ENCODE results near the gene NEK1. TPM values are rescaled to one million over a fixed set of nuclear protein-coding genes. Genes with fewer than 3 reads are reported as not detected.

NEK1 gene
- total RNA-seq, 1 experiment from 2014 or later: 12.3 TPM

DNA sequence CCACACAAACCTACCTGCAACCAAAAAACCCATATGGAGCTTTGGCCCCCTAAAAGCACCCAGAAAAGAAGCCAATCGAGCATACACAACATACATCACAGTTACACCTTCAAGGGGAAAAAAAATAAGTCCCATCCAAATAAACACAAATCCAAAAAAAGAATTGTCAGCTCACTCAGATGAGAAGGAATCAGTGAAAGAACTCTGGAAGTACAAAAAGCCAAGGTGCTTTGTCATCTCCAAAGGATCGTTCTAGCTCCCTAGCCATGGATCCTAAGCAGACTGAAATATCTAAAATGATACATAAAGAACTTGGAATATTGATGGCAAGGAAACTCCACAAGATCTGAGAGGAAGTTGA lies 119.2 kb downstream of the NEK1 start:
- H2BK5ac ChIP-seq (ENCODE audit: insufficient read length, low read length): no peak overlapping the region
- H4K20me1 ChIP-seq (ENCODE audit: control insufficient read depth, insufficient read depth, insufficient read length): no peaks in the 10 kb centered on the region
- H4K8ac ChIP-seq (replicated peaks; ENCODE audit: insufficient read length, low read depth, low read length): no peak overlapping the region
- no peaks in the 10 kb centered on the region for H3K79me2 ChIP-seq (ENCODE audit: insufficient read depth, low read length)
- no peak overlapping the region for H3K4ac ChIP-seq (ENCODE audit: low read depth, low read length)
- no peak overlapping the region for H2BK120ac ChIP-seq (ENCODE audit: low read depth, low read length, poor library complexity, severe bottlenecking)
- H3K14ac ChIP-seq (ENCODE audit: insufficient read depth, low read length): no peak overlapping the region
- no peak overlapping the region for H4K5ac ChIP-seq (ENCODE audit: insufficient read length, low read depth, low read length)
- H3K4me2 ChIP-seq (ENCODE audit: insufficient read depth, insufficient read length, low read length): no peak overlapping the region
- no peak overlapping the region for H3K56ac ChIP-seq (ENCODE audit: insufficient read length, low read depth, low read length)
- no peak overlapping the region for H3K27ac ChIP-seq (ENCODE audit: insufficient read length, low read depth, low read length)
- no peak overlapping the region for H3K4me3 Mint-ChIP-seq
- H2AK5ac ChIP-seq (ENCODE audit: insufficient read length, low read length): no peak overlapping the region
- no peak overlapping the region for H2BK20ac ChIP-seq (ENCODE audit: low read depth, low read length, poor library complexity, severe bottlenecking)
- no peak overlapping the region for H3K27ac Mint-ChIP-seq
- H3K23me2 ChIP-seq (ENCODE audit: insufficient read length, low read depth, low read length, poor library complexity, severe bottlenecking): no peaks in the 10 kb centered on the region
- H3K18ac ChIP-seq (ENCODE audit: insufficient read length, low read depth, low read length): no peak overlapping the region
- peaks cover 12 to 22% (median 16%) of the 10 kb centered on the region in 3 experiments for H3K36me3 Mint-ChIP-seq (ENCODE audit: insufficient read depth in 1 of 3, low read depth in 3 of 3)
- H2AFZ ChIP-seq (ENCODE audit: low read length): no peak overlapping the region
- H3K4me1 Mint-ChIP-seq: no peaks in the 10 kb centered on the region
- no peaks in the 10 kb centered on the region for H3K79me1 ChIP-seq (ENCODE audit: insufficient read depth, low read depth, low read length, poor library complexity, severe bottlenecking)
- H3K23ac ChIP-seq (ENCODE audit: insufficient read length, low read depth, low read length): no peak overlapping the region
- no peak for DNase-seq
- TF ChIP-seq, protein P1, sequence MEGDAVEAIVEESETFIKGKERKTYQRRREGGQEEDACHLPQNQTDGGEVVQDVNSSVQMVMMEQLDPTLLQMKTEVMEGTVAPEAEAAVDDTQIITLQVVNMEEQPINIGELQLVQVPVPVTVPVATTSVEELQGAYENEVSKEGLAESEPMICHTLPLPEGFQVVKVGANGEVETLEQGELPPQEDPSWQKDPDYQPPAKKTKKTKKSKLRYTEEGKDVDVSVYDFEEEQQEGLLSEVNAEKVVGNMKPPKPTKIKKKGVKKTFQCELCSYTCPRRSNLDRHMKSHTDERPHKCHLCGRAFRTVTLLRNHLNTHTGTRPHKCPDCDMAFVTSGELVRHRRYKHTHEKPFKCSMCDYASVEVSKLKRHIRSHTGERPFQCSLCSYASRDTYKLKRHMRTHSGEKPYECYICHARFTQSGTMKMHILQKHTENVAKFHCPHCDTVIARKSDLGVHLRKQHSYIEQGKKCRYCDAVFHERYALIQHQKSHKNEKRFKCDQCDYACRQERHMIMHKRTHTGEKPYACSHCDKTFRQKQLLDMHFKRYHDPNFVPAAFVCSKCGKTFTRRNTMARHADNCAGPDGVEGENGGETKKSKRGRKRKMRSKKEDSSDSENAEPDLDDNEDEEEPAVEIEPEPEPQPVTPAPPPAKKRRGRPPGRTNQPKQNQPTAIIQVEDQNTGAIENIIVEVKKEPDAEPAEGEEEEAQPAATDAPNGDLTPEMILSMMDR (conservative IDR thresholded peaks at IDR 0.05): no peak
- no peaks in the 10 kb centered on the region for H3K27me3 Mint-ChIP-seq (ENCODE audit: low read depth)
- peaks cover 0 to 14% of the 10 kb centered on the region in 2 experiments; a peak in 3 of 5 replicates for H3K9me3 Mint-ChIP-seq
- no peak overlapping the region for H2BK12ac ChIP-seq (ENCODE audit: insufficient read length, low read depth, low read length)
- H4K91ac ChIP-seq (ENCODE audit: insufficient read length, low read depth, low read length): no peak overlapping the region
- H3K27me3 ChIP-seq (ENCODE audit: insufficient read depth, low read length): no peaks in the 10 kb centered on the region
- no peak overlapping the region for H2BK15ac ChIP-seq (ENCODE audit: low read depth, low read length)
- no peaks in the 10 kb centered on the region for H3K4me1 ChIP-seq (ENCODE audit: insufficient read depth, low read length)
- no peak overlapping the region for H3K9ac ChIP-seq (ENCODE audit: extremely low read depth, insufficient read length, low read length)
- no peaks in the 10 kb centered on the region for H3K9me3 ChIP-seq (ENCODE audit: control insufficient read depth, low read depth, low read length)
- H3T11ph ChIP-seq (ENCODE audit: low read length): no peak overlapping the region
- no CpG with 5 or more reads among the region's 2 CpGs for WGBS (ENCODE audit: extremely low coverage, insufficient read length, low lambda C conversion rate)

All from H9 (cell line).